AG04449 (cell line): Measurements from ENCODE around the gene ARHGAP26.

Experiments
- CTCF ChIA-PET: fragments of 350-600 bp; formaldehyde crosslinking; extraction: SDS; loops from one replicate; lab custom pipeline; 2021; ENCODE audit warnings: antibody characterized with exemption; lab: Yijun Ruan, JAX
- POLR2A ChIA-PET: fragments of 400-600, 350-600 bp; formaldehyde crosslinking; extraction: SDS; loops from one replicate; lab custom pipeline; 2020; ENCODE audit warnings: antibody characterized with exemption, inconsistent platforms; lab: Yijun Ruan, JAX
- DNase-seq: peaks from one replicate; pipeline ENCODE4 v3.0.0-alpha.2; 2010; ENCODE audit warnings: low read depth, low spot score
- H3K4me3 ChIP-seq: 2 replicates; pipeline ENCODE4 v1.5.1; 2011; ENCODE audit warnings: low read depth, mild to moderate bottlenecking, control low read depth, low read length
- CTCF ChIP-seq: IDR thresholded peaks from one replicate; pipeline ENCODE4 v1.5.1; 2011; ENCODE audit warnings: mild to moderate bottlenecking, moderate library complexity, low read length, control low read depth, inconsistent platforms; ENCODE audit not compliant: insufficient read depth; ENCODE audit errors: missing control alignments

Gene ARHGAP26

DNA sequence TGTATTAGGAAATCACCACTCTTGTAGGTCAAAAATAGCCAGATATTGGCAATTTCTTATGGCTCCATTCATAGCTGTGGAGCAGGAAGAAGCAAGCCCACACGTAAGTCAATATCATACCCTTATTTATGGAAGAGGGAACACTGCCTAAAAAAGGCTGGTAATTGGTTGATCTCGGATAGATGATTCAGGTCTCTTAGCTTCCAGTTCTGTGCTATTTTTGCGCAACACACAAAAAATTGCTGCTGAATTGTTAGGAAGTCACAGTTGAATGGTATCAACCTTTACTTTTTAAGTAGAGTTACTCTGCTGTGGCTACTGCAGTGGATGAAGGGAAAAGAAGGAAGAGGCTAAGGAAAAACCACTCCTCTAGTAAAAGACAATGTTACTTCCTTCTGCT, 168.8 kb downstream of the ARHGAP26 start:
- ChIA-PET POLR2A (no interaction called here), CTCF (interaction anchor here (1.2 to 1.3 kb wide), 3 partner anchors 17 to 1203 kb away, joined by 3 to 6 read pairs (median 3); no protein-coding TSS in a partner anchor)
- no peak overlapping the region for H3K4me3 ChIP-seq
- no peak for DNase-seq
- TF ChIP-seq CTCF: no peak

GRCh38 chr5:142939884-142940283, 169.7 kb downstream of the ARHGAP26 start:
- no peak overlapping the region for H3K4me3 ChIP-seq
- POLR2A ChIA-PET: no interaction called here
- DNase-seq: no peak
- CTCF ChIA-PET: interaction anchor here (0.6 to 1.2 kb wide), 5 partner anchors 17 to 1203 kb away, joined by 3 to 6 read pairs (median 3); no protein-coding TSS in a partner anchor
- TF ChIP-seq CTCF: no peak

DNA sequence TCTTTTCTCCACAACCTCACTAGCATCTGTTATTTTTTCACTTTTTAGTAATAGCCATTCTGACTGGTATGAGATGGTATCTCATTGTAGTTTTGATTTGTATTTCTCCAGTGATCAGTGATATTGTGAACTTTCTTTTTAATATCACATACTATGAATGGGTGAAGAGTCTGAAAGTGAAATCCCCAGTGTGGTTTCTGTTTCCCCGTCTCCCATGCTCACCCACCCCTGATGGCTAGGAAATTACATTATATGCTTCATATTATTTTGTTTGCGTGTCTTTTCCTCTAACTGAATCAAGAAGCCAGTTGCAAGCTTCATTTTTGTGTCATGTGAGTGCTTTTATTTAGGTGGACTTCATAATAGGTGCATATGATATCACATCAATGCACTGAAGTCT, 171.1 kb downstream of the ARHGAP26 start:
- POLR2A ChIA-PET: no interaction called here
- CTCF ChIA-PET: no interaction called here
- DNase-seq: no peak
- TF ChIP-seq CTCF: no peak
- H3K4me3 ChIP-seq: no peak overlapping the region

GRCh38 chr5:142942901-142943300, 172.7 kb downstream of the ARHGAP26 start:
- ChIA-PET CTCF (no interaction called here), POLR2A (no interaction called here)
- no peak for TF ChIP-seq CTCF
- DNase-seq: no peak
- H3K4me3 ChIP-seq: no peak overlapping the region

DNA sequence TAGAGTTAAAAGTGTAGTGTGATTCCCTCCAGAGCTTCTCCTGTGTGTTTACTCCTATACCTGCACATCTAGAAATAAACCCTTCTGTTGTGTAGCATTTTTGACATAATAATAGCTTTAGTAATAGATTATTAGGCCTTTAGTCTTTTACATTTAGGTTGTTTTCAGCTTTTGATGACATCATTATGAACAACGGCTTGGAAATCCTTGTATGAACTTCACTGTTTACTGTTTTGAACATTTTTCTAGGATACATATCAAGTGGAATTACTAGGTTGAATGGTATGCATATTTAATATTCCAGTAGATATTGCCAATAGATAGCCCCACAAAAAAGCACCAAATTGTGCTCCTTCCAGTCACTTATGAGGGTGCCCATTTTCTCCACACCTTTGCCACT, 174.0 kb downstream of the ARHGAP26 start:
- no peak for TF ChIP-seq CTCF
- DNase-seq: no peak
- ChIA-PET POLR2A (no interaction called here), CTCF (interaction anchor here (0.7 to 0.8 kb wide), 2 partner anchors 56 to 58 kb away, joined by 3 to 4 read pairs; no protein-coding TSS in a partner anchor)
- no peak overlapping the region for H3K4me3 ChIP-seq

DNA sequence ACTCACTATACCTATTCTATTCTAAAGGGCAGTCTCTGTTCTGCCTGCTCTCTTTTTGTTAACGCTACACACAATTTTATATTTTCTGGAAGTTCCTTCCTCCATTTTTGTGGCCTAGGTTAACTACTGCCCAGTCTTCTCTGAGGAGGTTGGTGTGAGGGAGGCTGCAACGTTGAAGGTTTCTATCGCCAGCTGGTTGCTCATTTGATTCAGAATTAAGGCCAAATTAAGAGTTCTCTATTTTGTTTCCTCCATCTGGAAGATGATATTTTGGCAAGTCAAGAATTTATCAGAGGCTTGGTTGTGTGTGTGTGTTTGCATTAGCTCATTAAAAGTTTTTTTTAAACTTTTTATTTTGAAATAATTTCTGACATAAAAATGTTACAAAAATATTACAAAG, 175.1 kb downstream of the ARHGAP26 start:
- ChIA-PET POLR2A (no interaction called here), CTCF (interaction anchor here (1.9 kb wide), 1 partner anchor 10 kb away, joined by 7 read pairs; no protein-coding TSS in a partner anchor)
- DNase-seq: no peak
- no peak overlapping the region for H3K4me3 ChIP-seq
- no peak for TF ChIP-seq CTCF
